HG03097 (cell line): ENCODE data around the gene INPP5B.
"Not testable (repeated sequence)": the region's sequence is repeated elsewhere in the genome, so short reads cannot be mapped to it uniquely, and the experiment has no call there.

Experiments used
- ATAC-seq: cut with Tn5 transposase; IDR thresholded peaks from one replicate; pipeline ENCODE4 v1.9.1; 2021; ENCODE audit not compliant: unreplicated experiment, low FRiP score

INPP5B gene

GRCh38 chr1:37946703-37947360 lies at the start of gene INPP5B:
Gene INPP5B (minus strand): TSS chr1:37947053. CDS start chr1:37946308, 745 bp downstream.
- ATAC-seq = no peak

GRCh38 chr1:37995751-37996345 lies 49.0 kb upstream of the INPP5B start:
- ATAC-seq = no peak

GRCh38 chr1:37994886-37995566 lies 48.2 kb upstream of the INPP5B start:
- no peak for ATAC-seq

- ATAC-seq = peak; percentile 29
Observed at GRCh38 chr1:37989361-37989930, 42.6 kb upstream of the INPP5B start.

GRCh38 chr1:37987679-37988078 lies 40.8 kb upstream of the INPP5B start:
- ATAC-seq = no peak

GRCh38 chr1:37983546-37983945 lies 36.7 kb upstream of the INPP5B start:
- no peak for ATAC-seq

GRCh38 chr1:37978541-37978940 lies 31.7 kb upstream of the INPP5B start:
- no peak for ATAC-seq

- ATAC-seq = not testable (repeated sequence)
Observed at GRCh38 chr1:37975083-37975482, 28.2 kb upstream of the INPP5B start.

- no peak for ATAC-seq
Observed at GRCh38 chr1:37974567-37974966, 27.7 kb upstream of the INPP5B start.

- ATAC-seq = not testable (repeated sequence)
Observed at GRCh38 chr1:37973684-37974083, 26.8 kb upstream of the INPP5B start.

- ATAC-seq = no peak
Observed at GRCh38 chr1:37965301-37965700, 18.4 kb upstream of the INPP5B start.

GRCh38 chr1:37964106-37964505 lies 17.3 kb upstream of the INPP5B start:
- not testable (repeated sequence) for ATAC-seq

GRCh38 chr1:37958690-37959089 lies 11.8 kb upstream of the INPP5B start:
- ATAC-seq = no peak

GRCh38 chr1:37955685-37956084 lies 8.8 kb upstream of the INPP5B start:
- ATAC-seq = no peak

GRCh38 chr1:37954316-37954971 lies 7.6 kb upstream of the INPP5B start:
- ATAC-seq = no peak

- ATAC-seq = no peak
Observed at GRCh38 chr1:37952738-37953137, 5.9 kb upstream of the INPP5B start.

GRCh38 chr1:37951783-37952624 lies 5.2 kb upstream of the INPP5B start:
- no peak for ATAC-seq

GRCh38 chr1:37951041-37951782 lies 4.4 kb upstream of the INPP5B start:
- no peak for ATAC-seq

- ATAC-seq = no peak
Observed at GRCh38 chr1:37949524-37950152, 2.8 kb upstream of the INPP5B start.
